Transverse colon (tissue), 4 donors: ENCODE measurements around the gene EYA3. TPM values are rescaled to one million over a fixed set of nuclear protein-coding genes. Genes with fewer than 3 reads are reported as not detected.

Source experiments
- DNase-seq: peaks from one replicate; pipeline ENCODE4 v3.0.0-alpha.2; 2019
- H3K27ac ChIP-seq, 4 donors: fragments of 200-600 bp; sonication (generic); 2 replicates each; pipeline ENCODE4 v1.5.1; 2016 to 2018; ENCODE audit warnings: inconsistent platforms in 4 of 4
- H3K27me3 ChIP-seq: fragments of 200-600 bp; sonication (generic); 2 replicates; pipeline ENCODE4 v1.5.1; 2017; ENCODE audit warnings: inconsistent platforms
- H3K36me3 ChIP-seq, 4 donors: fragments of 200-600 bp; sonication (generic); 2 replicates each; pipeline ENCODE4 v1.5.1; 2017 to 2019; ENCODE audit warnings: inconsistent platforms in 4 of 4
- H3K4me1 ChIP-seq, 4 donors: fragments of 200-600 bp; sonication (generic); 2 replicates each; pipeline ENCODE4 v1.5.1; 2017 to 2020; ENCODE audit warnings: inconsistent platforms in 4 of 4
- H3K4me3 ChIP-seq, 4 donors: fragments of 200-600 bp; sonication (generic); 1 replicate in 1 of 4; 2 replicates in 3 of 4; pipeline versions ENCODE4 v1.5.1 to v1.6.1; 2017 to 2019; ENCODE audit warnings: inconsistent platforms in 4 of 4
- H3K9me3 ChIP-seq, 2 donors: fragments of 200-600 bp; sonication (generic); 2 replicates each; pipeline ENCODE4 v1.5.1; 2017 to 2019; ENCODE audit warnings: inconsistent platforms in 2 of 2
- CTCF ChIP-seq, 5 experiments: fragments of 200-600 bp in 3 of 5; fragments of 450-650 bp in 2 of 5; sonication (generic) in 3 of 5; IDR thresholded peaks; 1 replicate in 2 of 5; 2 replicates in 3 of 5; pipeline ENCODE4 v1.5.1; 2016 to 2017; ENCODE audit warnings: antibody characterized with exemption in 5 of 5, inconsistent platforms in 3 of 5, mild to moderate bottlenecking in 2 of 5, moderate library complexity in 1 of 5
- EP300 ChIP-seq: sonication (generic); formaldehyde crosslinking; IDR thresholded peaks from one replicate; pipeline ENCODE4 v1.6.1; 2017; ENCODE audit warnings: antibody characterized with exemption, low read depth
- POLR2A ChIP-seq: fragments of 450-650 bp; IDR thresholded peaks from one replicate; pipeline ENCODE4 v1.6.1; 2016; ENCODE audit warnings: antibody characterized with exemption, mild to moderate bottlenecking, moderate library complexity
- POLR2AphosphoS5 ChIP-seq, 3 donors: sonication (generic); formaldehyde crosslinking; IDR thresholded peaks; one replicate each; pipeline ENCODE4 v1.6.1; 2016; ENCODE audit warnings: antibody characterized with exemption in 3 of 3
- WGBS, 2 donors: methylation state at CpG; one replicate each; pipeline ENCODE4 v1.1.5; 2018; ENCODE audit warnings: low coverage in 1 of 2; 5-methylcytosine and 5-hydroxymethylcytosine counted together
- in situ Hi-C, 4 donors: fragments of 200-750 bp; cut with MboI; loops; one replicate each; pipeline versions ENCODE4 v1.15.0 to v1.15.1; 2017; ENCODE audit warnings: low sequenced_read_pairs in 3 of 4, low pct_ligation_motif_present in 1 of 4, low pct_unique_long_range_greater_than_20kb in 1 of 4
- intact Hi-C: fragments of 100-400 bp; cut with DNase I; formaldehyde crosslinking; loops from one replicate; pipeline ENCODE4 v1.15.1; 2023; ENCODE audit warnings: low total_unique reads
- total RNA-seq, 4 donors: library from RNA; depleted of rRNA; stranded (reverse); fragments of >200 nt; gene quantifications; one replicate each; pipeline ENCODE4 v1.1.0, GENCODE V29; 2016

Gene EYA3
- total RNA-seq, 4 donors from 2014 or later, result 14.6 to 50.2 (median 18.5) TPM

- WGBS, 2 donors, result 39 to 57% methylated on average over 3 to 4 of the region's 4 CpGs
- in situ Hi-C loops, result no loop called here
- TF ChIP-seq CTCF (IDR thresholded peaks at IDR 0.05), result no peak
- TF ChIP-seq POLR2AphosphoS5 (IDR thresholded peaks at IDR 0.05), result no peak
- no peak for TF ChIP-seq EP300
- no peak for TF ChIP-seq POLR2A
- no peaks in the 10 kb centered on the region for H3K36me3 ChIP-seq
- DNase-seq, result no peak
- H3K4me3 ChIP-seq, result no peak overlapping the region
- peaks cover 0 to 5% (median 0%) of the 10 kb centered on the region in 4 donors for H3K4me1 ChIP-seq
- intact Hi-C loops, result no loop called here
- no peaks in the 10 kb centered on the region for H3K27me3 ChIP-seq
- H3K9me3 ChIP-seq, result no peaks in the 10 kb centered on the region
- H3K27ac ChIP-seq, result no peak overlapping the region
Measured at GRCh38 chr1:28123461-28123961, 35.1 kb upstream of the EYA3 start.

GRCh38 chr1:28122183-28122582 lies 33.8 kb upstream of the EYA3 start:
- TF ChIP-seq CTCF (IDR thresholded peaks at IDR 0.05) (no peak), POLR2AphosphoS5 (IDR thresholded peaks at IDR 0.05) (no peak), POLR2A (no peak), EP300 (no peak)
- Histone ChIP-seq H3K27ac (no peak overlapping the region), H3K4me1 (peaks cover 0 to 5% (median 0%) of the 10 kb centered on the region in 4 donors), H3K9me3 (no peaks in the 10 kb centered on the region), H3K4me3 (no peak overlapping the region), H3K36me3 (no peaks in the 10 kb centered on the region), H3K27me3 (no peaks in the 10 kb centered on the region)
- in situ Hi-C loops, result no loop called here
- intact Hi-C loops, result no loop called here
- no peak for DNase-seq
- 72 to 86% methylated on average over 3 of the region's 3 CpGs for WGBS, 2 donors

- H3K36me3 ChIP-seq, result no peaks in the 10 kb centered on the region
- TF ChIP-seq POLR2A (no peak), EP300 (no peak), POLR2AphosphoS5 (IDR thresholded peaks at IDR 0.05) (no peak), CTCF (IDR thresholded peaks at IDR 0.05) (no peak)
- in situ Hi-C loops (no loop called here), intact Hi-C loops (no loop called here)
- no peak overlapping the region for H3K4me3 ChIP-seq
- no peaks in the 10 kb centered on the region for H3K9me3 ChIP-seq
- H3K27me3 ChIP-seq, result no peaks in the 10 kb centered on the region
- WGBS, 2 donors, result 94% methylated on average over 8 of the region's 8 CpGs; no CpG with 5 or more reads in 1 of the 2 donors
- peaks cover 0 to 5% (median 0%) of the 10 kb centered on the region in 4 donors for H3K4me1 ChIP-seq
- no peak for DNase-seq
- H3K27ac ChIP-seq, result no peak overlapping the region
Measured at GRCh38 chr1:28119556-28119955, 31.1 kb upstream of the EYA3 start.

GRCh38 chr1:28118640-28119307 lies 30.4 kb upstream of the EYA3 start:
- intact Hi-C loops, result no loop called here
- DNase-seq, result no peak
- no peak overlapping the region for H3K4me3 ChIP-seq

More at GRCh38 chr1:28118640-28119307, 30.4 kb upstream of the EYA3 start:
- Histone ChIP-seq H3K4me1 (peaks cover 0 to 5% (median 0%) of the 10 kb centered on the region in 4 donors), H3K27ac (no peak overlapping the region), H3K27me3 (no peaks in the 10 kb centered on the region), H3K9me3 (no peaks in the 10 kb centered on the region), H3K36me3 (no peaks in the 10 kb centered on the region)
- 84% methylated on average over 5 of the region's 5 CpGs for WGBS, 2 donors
- TF ChIP-seq EP300, result no peak
- no peak for TF ChIP-seq POLR2A
- no peak for TF ChIP-seq CTCF (IDR thresholded peaks at IDR 0.05)
- TF ChIP-seq POLR2AphosphoS5 (IDR thresholded peaks at IDR 0.05), result no peak
- in situ Hi-C loops, result no loop called here
